Neutrophil (primary cell): ENCODE data around the gene PRKCE.

Experiments used
- H3K27ac ChIP-seq: fragments of 200-600 bp; sonication (generic); 2 replicates; pipeline ENCODE4 v1.5.1; 2016; ENCODE audit warnings: mild to moderate bottlenecking, moderate library complexity
- H3K27me3 ChIP-seq: fragments of 200-600 bp; sonication (generic); 2 replicates; pipeline ENCODE4 v1.6.0; 2016; ENCODE audit warnings: mild to moderate bottlenecking
- H3K36me3 ChIP-seq: fragments of 200-600 bp; sonication (generic); 2 replicates; pipeline ENCODE4 v1.5.1; 2017
- H3K4me1 ChIP-seq, 2 experiments: fragments of 200-600 bp in 1 of 2; sonication (generic) in 1 of 2; 1 replicate in 1 of 2; 2 replicates in 1 of 2; pipeline versions ENCODE4 v1.5.1 to v1.6.1; 2013 to 2016; ENCODE audit warnings: low read depth in 1 of 2, low read length in 1 of 2, mild to moderate bottlenecking in 1 of 2, moderate library complexity in 1 of 2; ENCODE audit not compliant: control insufficient read depth in 1 of 2, insufficient read depth in 1 of 2
- H3K4me3 ChIP-seq, 2 experiments: fragments of 200-600 bp in 1 of 2; sonication (generic) in 1 of 2; 1 replicate in 1 of 2; 2 replicates in 1 of 2; pipeline ENCODE4 v1.5.1; 2013 to 2016; ENCODE audit warnings: low read depth in 1 of 2, low read length in 1 of 2, mild to moderate bottlenecking in 1 of 2, moderate library complexity in 1 of 2
- H3K9me3 ChIP-seq: fragments of 200-600 bp; sonication (generic); 2 replicates; pipeline ENCODE4 v1.5.1; 2016
- CTCF ChIP-seq: fragments of 200-600 bp; sonication (generic); IDR thresholded peaks from 2 replicates; pipeline ENCODE4 v1.5.1; 2016; ENCODE audit warnings: antibody characterized with exemption

PRKCE gene

GRCh38 chr2:46116150-46116549, 464.7 kb downstream of the PRKCE start:
- no peak for TF ChIP-seq CTCF
- no peak overlapping the region for H3K4me3 ChIP-seq
- no peaks in the 10 kb centered on the region for H3K36me3 ChIP-seq
- H3K27ac ChIP-seq = no peak overlapping the region
- H3K27me3 ChIP-seq = no peaks in the 10 kb centered on the region
- H3K9me3 ChIP-seq = no peaks in the 10 kb centered on the region
- H3K4me1 ChIP-seq = peaks cover 20 to 33% of the 10 kb centered on the region in 2 experiments

GRCh38 chr2:46116553-46116991, 465.1 kb downstream of the PRKCE start:
- no peaks in the 10 kb centered on the region for H3K36me3 ChIP-seq
- TF ChIP-seq CTCF = no peak
- H3K27ac ChIP-seq = no peak overlapping the region
- no peak overlapping the region for H3K4me3 ChIP-seq
- H3K4me1 ChIP-seq = peaks cover 20 to 35% of the 10 kb centered on the region in 2 experiments
- H3K27me3 ChIP-seq = no peaks in the 10 kb centered on the region
- no peaks in the 10 kb centered on the region for H3K9me3 ChIP-seq

- H3K4me3 ChIP-seq = no peak overlapping the region
- no peaks in the 10 kb centered on the region for H3K36me3 ChIP-seq
- no peak for TF ChIP-seq CTCF
- peaks cover 20 to 35% of the 10 kb centered on the region in 2 experiments for H3K4me1 ChIP-seq
- no peaks in the 10 kb centered on the region for H3K9me3 ChIP-seq
- H3K27ac ChIP-seq = no peak overlapping the region
- no peaks in the 10 kb centered on the region for H3K27me3 ChIP-seq
These were observed 465.9 kb downstream of the PRKCE start for GRCh38 chr2:46117379-46117778.

GRCh38 chr2:46117994-46118393, 466.5 kb downstream of the PRKCE start:
- H3K27ac ChIP-seq = no peak overlapping the region
- H3K36me3 ChIP-seq = no peaks in the 10 kb centered on the region
- TF ChIP-seq CTCF = no peak
- H3K4me1 ChIP-seq = peaks cover 20 to 35% of the 10 kb centered on the region in 2 experiments
- no peaks in the 10 kb centered on the region for H3K27me3 ChIP-seq
- no peak overlapping the region for H3K4me3 ChIP-seq
- H3K9me3 ChIP-seq = no peaks in the 10 kb centered on the region

GRCh38 chr2:46118656-46119371, 467.3 kb downstream of the PRKCE start:
- H3K4me1 ChIP-seq = peaks cover 20 to 35% of the 10 kb centered on the region in 2 experiments
- H3K36me3 ChIP-seq = no peaks in the 10 kb centered on the region
- no peaks in the 10 kb centered on the region for H3K9me3 ChIP-seq
- peak overlapping the region; percentile 63 for H3K27ac ChIP-seq
- no peak overlapping the region for H3K4me3 ChIP-seq
- TF ChIP-seq CTCF = no peak
- no peaks in the 10 kb centered on the region for H3K27me3 ChIP-seq
